ENCODE measurements around the gene SNRNP35. TPM values are rescaled to one million over a fixed set of nuclear protein-coding genes. Genes with fewer than 3 reads are reported as not detected.
"Not testable (repeated sequence)": the region's sequence is repeated elsewhere in the genome, so short reads cannot be mapped to it uniquely, and the experiment has no call there.

SNRNP35 gene

DNA sequence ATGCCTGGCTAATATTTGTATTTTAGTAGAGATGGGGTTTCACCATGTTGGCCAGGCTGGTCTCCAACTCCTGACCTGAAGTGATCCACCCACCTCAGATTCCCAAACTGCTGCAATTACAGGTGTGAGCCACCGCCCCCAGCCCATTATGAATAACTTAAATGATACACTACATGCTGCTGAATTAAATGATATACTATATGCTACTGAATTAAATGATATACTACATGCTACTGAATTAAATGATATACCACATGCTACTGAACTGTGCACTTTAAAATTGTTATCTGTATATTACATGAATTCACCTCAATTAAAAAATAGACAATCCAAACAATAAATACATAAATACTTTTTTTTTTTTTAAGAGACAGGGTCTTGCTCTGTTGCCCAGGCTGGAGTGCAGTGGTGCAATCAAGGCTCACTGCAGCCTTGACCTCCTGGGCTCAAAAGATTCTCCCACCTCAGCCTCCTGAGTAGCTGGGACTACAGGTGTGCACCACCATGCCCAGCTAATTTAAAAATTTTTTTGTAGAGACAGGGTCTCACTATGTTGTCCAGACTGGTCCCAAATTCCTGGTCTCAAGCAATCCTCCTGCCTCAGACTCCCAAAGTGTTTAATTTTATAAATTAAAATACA lies 56.8 kb downstream of the SNRNP35 start:
- H3K9ac ChIP-seq (ENCODE audit: low read depth, low read length); H3K9me3 ChIP-seq (replicated peaks; ENCODE audit: low read length); H3K4me2 ChIP-seq (ENCODE audit: low read length); H3K27me3 ChIP-seq (ENCODE audit: control insufficient read depth, insufficient read depth, low read length); H3K4me3 ChIP-seq (ENCODE audit: low read length); H3K4me1 ChIP-seq (ENCODE audit: control insufficient read depth, insufficient read depth, low read length): not testable (repeated sequence)
- peaks cover 46% of the 10 kb centered on the region for H3K36me3 ChIP-seq (ENCODE audit: insufficient read depth, low read length)

DNA sequence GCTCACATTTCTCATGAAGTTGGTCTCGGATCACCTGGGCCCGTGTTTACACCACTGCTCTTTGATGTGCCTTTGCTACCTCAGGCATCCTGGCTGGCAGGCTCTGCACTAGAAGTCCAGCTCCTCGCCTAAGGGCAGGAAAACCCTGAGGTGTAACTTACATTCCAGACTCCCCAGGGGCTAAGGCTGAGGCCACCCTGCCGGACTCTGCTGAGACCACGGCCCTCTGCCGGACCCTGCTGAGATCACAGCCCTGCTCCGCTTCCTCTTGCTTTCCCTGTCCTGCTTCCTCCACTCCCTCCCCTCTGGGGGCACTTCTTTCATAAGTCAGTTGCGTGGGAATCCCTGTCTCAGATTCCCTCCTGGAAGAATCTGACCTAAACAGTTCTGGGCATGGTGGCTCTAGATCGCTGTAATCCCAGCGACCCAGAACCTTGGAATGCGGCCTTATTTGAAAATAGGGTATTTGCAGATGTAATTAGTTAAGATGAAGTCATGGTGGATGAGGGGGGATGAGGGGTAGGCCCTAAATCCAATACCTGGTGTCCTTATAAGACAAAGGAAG lies 58.4 kb downstream of the SNRNP35 start:
- peaks cover 11% of the 10 kb centered on the region for H3K4me1 ChIP-seq (ENCODE audit: control insufficient read depth, insufficient read depth, low read length)
- peaks cover 42% of the 10 kb centered on the region for H3K36me3 ChIP-seq (ENCODE audit: insufficient read depth, low read length)
- H3K9me3 ChIP-seq (replicated peaks; ENCODE audit: low read length) = no peaks in the 10 kb centered on the region
- H3K9ac ChIP-seq (ENCODE audit: low read depth, low read length) = no peak overlapping the region
- no peak overlapping the region for H3K4me2 ChIP-seq (ENCODE audit: low read length)
- H3K27me3 ChIP-seq (ENCODE audit: control insufficient read depth, insufficient read depth, low read length) = no peaks in the 10 kb centered on the region
- no peak overlapping the region for H3K4me3 ChIP-seq (ENCODE audit: low read length)

Small RNA genes within 50 kb of the gene (small RNA-seq; reads per million reads assigned to genes)
- gene AC145423.2 = not detected

All from skeletal muscle satellite cell (primary cell).